IMR-90 (cell line): Measurements from ENCODE around the gene MOB3A. TPM values are rescaled to one million over a fixed set of nuclear protein-coding genes. Genes with fewer than 3 reads are reported as not detected.

Experiments used
- ATAC-seq: fragments of 200-7000 bp; cut with Tn5 transposase; 2 replicates; pipeline ENCODE4 v1.9.1; 2020; ENCODE audit warnings: low read depth, mild to moderate bottlenecking, moderate library complexity
- BruUV-seq: library from RNA; stranded (reverse); fragments of 400-500 nt; replicated peaks from 2 replicates; lab custom pipeline; 2021; lab: Mats Ljungman, UMichigan
- CTCF ChIA-PET: fragments of 300-600 bp; formaldehyde crosslinking; extraction: SDS; loops from one replicate; lab custom pipeline; 2021; ENCODE audit warnings: antibody characterized with exemption; lab: Yijun Ruan, JAX
- POLR2A ChIA-PET: fragments of 300-600 bp; sonication (Branson Sonifier 250); formaldehyde crosslinking; loops from one replicate; lab custom pipeline; 2022; ENCODE audit warnings: antibody characterized with exemption; ENCODE audit not compliant: unreplicated experiment; lab: Charles Lee
- DNase-seq: peaks from one replicate; pipeline ENCODE4 v3.0.0; 2013
- H2AFZ ChIP-seq: replicated peaks from 2 replicates; pipeline ENCODE3; 2013; ENCODE audit warnings: low read length, mild to moderate bottlenecking; ENCODE audit not compliant: poor library complexity
- H2AK5ac ChIP-seq: 2 replicates; pipeline ENCODE4 v1.6.1; 2013; ENCODE audit warnings: low read depth, low read length, inconsistent platforms
- H2AK9ac ChIP-seq: replicated peaks from 2 replicates; pipeline ENCODE3; 2013; ENCODE audit warnings: mild to moderate bottlenecking, low read depth, low read length, moderate library complexity; ENCODE audit not compliant: poor library complexity
- H2BK120ac ChIP-seq: 2 replicates; pipeline ENCODE4 v1.6.1; 2013; ENCODE audit warnings: low read depth, low read length, inconsistent platforms
- H2BK15ac ChIP-seq: 3 replicates; pipeline ENCODE4 v1.6.1; 2013; ENCODE audit warnings: low read depth, low read length, inconsistent platforms
- H2BK20ac ChIP-seq: 2 replicates; pipeline ENCODE4 v1.6.1; 2013; ENCODE audit warnings: low read depth, mild to moderate bottlenecking, inconsistent platforms, low read length, moderate library complexity
- H2BK5ac ChIP-seq: 2 replicates; pipeline ENCODE4 v1.6.1; 2013; ENCODE audit warnings: mild to moderate bottlenecking, low read depth, low read length, inconsistent platforms; ENCODE audit not compliant: poor library complexity, severe bottlenecking
- H3K14ac ChIP-seq: replicated peaks from 2 replicates; pipeline ENCODE4 v1.6.1; 2013; ENCODE audit warnings: low read depth, low read length, inconsistent platforms
- H3K18ac ChIP-seq: 2 replicates; pipeline ENCODE4 v1.6.1; 2013; ENCODE audit warnings: low read depth, low read length, control low read depth
- H3K23ac ChIP-seq: 2 replicates; pipeline ENCODE4 v1.6.1; 2013; ENCODE audit warnings: low read depth, low read length, inconsistent platforms
- H3K27ac ChIP-seq: 2 replicates; pipeline ENCODE4 v1.5.1; 2013; ENCODE audit warnings: mild to moderate bottlenecking, control low read depth, low read length; ENCODE audit not compliant: insufficient read depth
- H3K27me3 ChIP-seq: 2 replicates; pipeline ENCODE4 v1.6.1; 2013; ENCODE audit warnings: low read length; ENCODE audit not compliant: control insufficient read depth, insufficient read depth
- H3K36me3 ChIP-seq: 2 replicates; pipeline ENCODE4 v1.6.1; 2013; ENCODE audit warnings: low read length, mixed read lengths; ENCODE audit not compliant: control insufficient read depth, insufficient read depth
- H3K4ac ChIP-seq: 2 replicates; pipeline ENCODE4 v1.6.1; 2013; ENCODE audit warnings: low read depth, low read length, inconsistent platforms
- H3K4me1 ChIP-seq: 2 replicates; pipeline ENCODE4 v1.6.1; 2013; ENCODE audit warnings: low read length, mixed read lengths; ENCODE audit not compliant: control insufficient read depth, insufficient read depth
- H3K4me2 ChIP-seq: 2 replicates; pipeline ENCODE4 v1.6.1; 2013; ENCODE audit warnings: low read depth, mild to moderate bottlenecking, control low read depth, low read length, moderate library complexity
- H3K4me3 ChIP-seq: 2 replicates; pipeline ENCODE4 v1.5.1; 2013; ENCODE audit warnings: low read depth, mild to moderate bottlenecking, control low read depth, low read length, moderate library complexity; ENCODE audit not compliant: insufficient read depth
- H3K56ac ChIP-seq: 2 replicates; pipeline ENCODE4 v1.6.1; 2013; ENCODE audit warnings: low read length, inconsistent platforms; ENCODE audit not compliant: insufficient read depth; ENCODE audit errors: extremely low read depth
- H3K79me1 ChIP-seq, 2 experiments: 2 replicates each; pipeline ENCODE4 v1.6.1; 2013; ENCODE audit warnings: low read length in 2 of 2, inconsistent platforms in 1 of 2, low read depth in 1 of 2
- H3K9ac ChIP-seq: 2 replicates; pipeline ENCODE4 v1.6.1; 2013; ENCODE audit warnings: low read depth, low read length, control low read depth
- H3K9me1 ChIP-seq: 2 replicates; pipeline ENCODE4 v1.6.1; 2013; ENCODE audit warnings: low read length, inconsistent platforms; ENCODE audit not compliant: insufficient read depth
- H3K9me3 ChIP-seq: 2 replicates; pipeline ENCODE4 v1.6.1; 2013; ENCODE audit warnings: low read length; ENCODE audit not compliant: control insufficient read depth, insufficient read depth
- H4K20me1 ChIP-seq: 2 replicates; pipeline ENCODE4 v1.6.1; 2013; ENCODE audit warnings: low read length, inconsistent platforms; ENCODE audit not compliant: insufficient read depth
- H4K5ac ChIP-seq: 2 replicates; pipeline ENCODE4 v1.6.1; 2013; ENCODE audit warnings: mild to moderate bottlenecking, low read depth, low read length, control low read depth
- H4K8ac ChIP-seq, 2 experiments: 2 replicates each; pipeline ENCODE4 v1.6.1; 2013; ENCODE audit warnings: low read depth in 2 of 2, low read length in 2 of 2, control low read depth in 1 of 2, inconsistent platforms in 1 of 2
- H4K91ac ChIP-seq: 2 replicates; pipeline ENCODE4 v1.6.1; 2013; ENCODE audit warnings: low read depth, low read length, inconsistent platforms; ENCODE audit not compliant: insufficient read depth
- CEBPB ChIP-seq: IDR thresholded peaks from 2 replicates; pipeline ENCODE4 v1.6.1; 2012; ENCODE audit warnings: low read depth, low read length, improper control_type of control experiment
- MAFK ChIP-seq: IDR thresholded peaks from 2 replicates; pipeline ENCODE4 v1.6.1; 2012; ENCODE audit warnings: low read depth, low read length, improper control_type of control experiment
- WGBS, 2 experiments: methylation state at CpG; one replicate each; pipeline versions ENCODE4 v1.1.5 to v1.1.7; 2013; ENCODE audit warnings: missing lambda C conversion rate in 2 of 2; ENCODE audit not compliant: insufficient read length in 1 of 2; ENCODE audit errors: extremely low coverage in 2 of 2; 5-methylcytosine and 5-hydroxymethylcytosine counted together
- dilution Hi-C: fragments of 300-500 bp; cut with HindIII; formaldehyde crosslinking; loops from one replicate; pipeline ENCODE4 v1.14.3; 2018; ENCODE audit warnings: low sequenced_read_pairs; ENCODE audit not compliant: unreplicated experiment
- in situ Hi-C: fragments of 300-500 bp; cut with MboI; formaldehyde crosslinking; loops from 3 replicates; pipeline ENCODE4 v1.14.3; 2019; ENCODE audit warnings: low sequenced_read_pairs, inconsistent platforms, mixed read lengths
- intact Hi-C: fragments of 100-400 bp; cut with micrococcal nuclease; formaldehyde crosslinking; loops from 2 replicates; pipeline ENCODE4 v1.10.0; 2022
- polyA plus RNA-seq, 3 experiments: library from polyadenylated mRNA; depleted of rRNA; stranded (reverse); fragments of >200 nt; gene quantifications; 2 replicates each; pipeline ENCODE4 v1.2.3, GENCODE V29; 2012; ENCODE audit warnings: low replicate concordance in 1 of 3
- total RNA-seq: library from RNA; depleted of rRNA; stranded (reverse); fragments of >200 nt; gene quantifications from 2 replicates; pipeline ENCODE4 v1.2.3, GENCODE V29; 2012

Gene MOB3A
- total and polyA plus RNA-seq, 2 of the 4 experiments (the other 2 are of a cell fraction): 9.3 to 26.5 TPM

GRCh38 chr19:2059422-2060201 lies 36.5 kb downstream of the MOB3A start:
- Histone ChIP-seq H3K4me2 (no peak overlapping the region; the same call in 1 of the 2 replicates), H3K36me3 (no peaks in the 10 kb centered on the region), H2BK120ac (peak overlapping the region; percentile 96), H3K9ac (peak overlapping the region; percentile 27; the same call in 1 of the 2 replicates), H3K4ac (peak overlapping the region; percentile 98), H4K8ac (peak overlapping the region; percentile 93 to 98), H3K4me1 (peaks cover 32% of the 10 kb centered on the region), H3K56ac (peak overlapping the region; percentile 74; the same call in 1 of the 2 replicates), H3K14ac (peak overlapping the region; percentile 95), H2AK9ac (peak overlapping the region; percentile 98), H3K9me1 (peaks cover 15% of the 10 kb centered on the region), H4K5ac (peak overlapping the region; percentile 98), H3K27ac (peak overlapping the region; percentile 93), H3K18ac (peak overlapping the region; percentile 37), H2BK20ac (peak overlapping the region; percentile 92), H3K23ac (peak overlapping the region; percentile 92), H2BK15ac (peak overlapping the region; percentile 89; the same call in 2 of the 3 replicates), H2AK5ac (peak overlapping the region; percentile 89), H2BK5ac (peak overlapping the region; percentile 96), H3K27me3 (no peaks in the 10 kb centered on the region), H3K4me3 (no peak overlapping the region), H4K91ac (peak overlapping the region; percentile 97), H2AFZ (peak overlapping the region; percentile 79), H3K9me3 (no peaks in the 10 kb centered on the region), H4K20me1 (no peaks in the 10 kb centered on the region), H3K79me1 (peaks cover 5 to 39% of the 10 kb centered on the region in 2 experiments; a peak in 3 of 4 replicates)
- ATAC-seq (no peak), DNase-seq (peak; percentile 61)
- 51% methylated on average over 3 of the region's 24 CpGs; no CpG with 5 or more reads in 1 of the 2 experiments for WGBS, 2 experiments
- POLR2A ChIA-PET: no interaction called here
- CTCF ChIA-PET: no interaction called here
- BruUV-seq: no TSS peak
- no peak for TF ChIP-seq MAFK
- peak; percentile 89 for TF ChIP-seq CEBPB
- dilution Hi-C loops (no loop called here), in situ Hi-C loops (no loop called here), intact Hi-C loops (no loop called here)
